ENCODE measurements around the gene CTSK. TPM values are rescaled to one million over a fixed set of nuclear protein-coding genes. Genes with fewer than 3 reads are reported as not detected.

Gene CTSK
- total RNA-seq, 1 experiment from 2014 or later, result 3.5 TPM

GRCh38 chr1:150778409-150778808 is 29.7 kb downstream of the CTSK start:
- H3K27ac ChIP-seq (ENCODE audit: low read depth, low read length), result no peak overlapping the region
- no peaks in the 10 kb centered on the region for H3K9me2 ChIP-seq (ENCODE audit: insufficient read depth)
- DNase-seq (ENCODE audit: low read depth, low spot score), result no peak
- no peak overlapping the region for H3K4me3 ChIP-seq (replicated peaks in 1 of 2; ENCODE audit: low read depth in 1 of 2, low read length in 2 of 2)
- RAD21 ChIA-PET (ENCODE audit: low non-redundant PET in 1 of 2, low total read pairs in 2 of 2, uncharacterized antibody in 2 of 2, unreplicated experiment in 2 of 2), result no interaction called here
- POLR2A ChIA-PET, result no interaction called here
- intact Hi-C loops (cut with micrococcal nuclease), result no loop called here
- H3K4me1 ChIP-seq (ENCODE audit: control insufficient read depth in 1 of 2, insufficient read depth in 2 of 2, low read length in 2 of 2), result no peaks in the 10 kb centered on the region
- ATAC-seq, result no peak
- no peaks in the 10 kb centered on the region for H3K79me2 ChIP-seq (ENCODE audit: insufficient read depth, low read length)
- H3K27me3 ChIP-seq (ENCODE audit: insufficient read depth, low read length), result no peaks in the 10 kb centered on the region
- no peaks in the 10 kb centered on the region for H4K20me1 ChIP-seq (ENCODE audit: insufficient read depth)
- no TSS peak for BruUV-seq (replicated peaks)
- no peak overlapping the region for H2AFZ ChIP-seq (ENCODE audit: low read depth, low read length, poor library complexity, severe bottlenecking)
- TF ChIP-seq SIN3A (IDR thresholded peaks at IDR 0.05; ENCODE audit: low read depth) (no peak), MAX (IDR thresholded peaks at IDR 0.05) (no peak), ZFX (IDR thresholded peaks at IDR 0.05) (no peak), EGR1 (IDR thresholded peaks at IDR 0.05; ENCODE audit: low read depth) (no peak), CBX3 (IDR thresholded peaks at IDR 0.05; ENCODE audit: low read depth) (no peak), ZNF274 (IDR thresholded peaks at IDR 0.05; ENCODE audit: low read depth, low read length) (no peak), POLR2A (IDR thresholded peaks at IDR 0.05; ENCODE audit: borderline replicate concordance, extremely low read depth, insufficient read depth, insufficient read length) (no peak), CTCF (IDR thresholded peaks at IDR 0.05 in 2 of 3, conservative IDR thresholded peaks at IDR 0.05 in 1 of 3; ENCODE audit: borderline replicate concordance in 1 of 3, insufficient read depth in 1 of 3, low read depth in 2 of 3, low read length in 2 of 3) (no peak), SRF (IDR thresholded peaks at IDR 0.05; ENCODE audit: low read depth) (no peak), EZH2 (IDR thresholded peaks at IDR 0.05) (no peak), RAD21 (IDR thresholded peaks at IDR 0.05; ENCODE audit: low read depth) (no peak), FOSL1 (IDR thresholded peaks at IDR 0.05; ENCODE audit: low read depth) (no peak), POLR2AphosphoS5 (IDR thresholded peaks at IDR 0.05; ENCODE audit: low read depth, low read length) (no peak), ELF1 (IDR thresholded peaks at IDR 0.05; ENCODE audit: borderline replicate concordance, low read depth) (no peak), JUND (IDR thresholded peaks at IDR 0.05) (no peak), SP1 (IDR thresholded peaks at IDR 0.05; ENCODE audit: low read depth) (no peak), EZH2phosphoT487 (IDR thresholded peaks at IDR 0.05; ENCODE audit: borderline replicate concordance) (no peak)
- TF ChIP-seq, protein P1, sequence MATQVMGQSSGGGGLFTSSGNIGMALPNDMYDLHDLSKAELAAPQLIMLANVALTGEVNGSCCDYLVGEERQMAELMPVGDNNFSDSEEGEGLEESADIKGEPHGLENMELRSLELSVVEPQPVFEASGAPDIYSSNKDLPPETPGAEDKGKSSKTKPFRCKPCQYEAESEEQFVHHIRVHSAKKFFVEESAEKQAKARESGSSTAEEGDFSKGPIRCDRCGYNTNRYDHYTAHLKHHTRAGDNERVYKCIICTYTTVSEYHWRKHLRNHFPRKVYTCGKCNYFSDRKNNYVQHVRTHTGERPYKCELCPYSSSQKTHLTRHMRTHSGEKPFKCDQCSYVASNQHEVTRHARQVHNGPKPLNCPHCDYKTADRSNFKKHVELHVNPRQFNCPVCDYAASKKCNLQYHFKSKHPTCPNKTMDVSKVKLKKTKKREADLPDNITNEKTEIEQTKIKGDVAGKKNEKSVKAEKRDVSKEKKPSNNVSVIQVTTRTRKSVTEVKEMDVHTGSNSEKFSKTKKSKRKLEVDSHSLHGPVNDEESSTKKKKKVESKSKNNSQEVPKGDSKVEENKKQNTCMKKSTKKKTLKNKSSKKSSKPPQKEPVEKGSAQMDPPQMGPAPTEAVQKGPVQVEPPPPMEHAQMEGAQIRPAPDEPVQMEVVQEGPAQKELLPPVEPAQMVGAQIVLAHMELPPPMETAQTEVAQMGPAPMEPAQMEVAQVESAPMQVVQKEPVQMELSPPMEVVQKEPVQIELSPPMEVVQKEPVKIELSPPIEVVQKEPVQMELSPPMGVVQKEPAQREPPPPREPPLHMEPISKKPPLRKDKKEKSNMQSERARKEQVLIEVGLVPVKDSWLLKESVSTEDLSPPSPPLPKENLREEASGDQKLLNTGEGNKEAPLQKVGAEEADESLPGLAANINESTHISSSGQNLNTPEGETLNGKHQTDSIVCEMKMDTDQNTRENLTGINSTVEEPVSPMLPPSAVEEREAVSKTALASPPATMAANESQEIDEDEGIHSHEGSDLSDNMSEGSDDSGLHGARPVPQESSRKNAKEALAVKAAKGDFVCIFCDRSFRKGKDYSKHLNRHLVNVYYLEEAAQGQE (IDR thresholded peaks at IDR 0.05; ENCODE audit: low read depth), result no peak
- no peaks in the 10 kb centered on the region for H3K9me3 ChIP-seq (ENCODE audit: control insufficient read depth in 1 of 2, insufficient read depth in 1 of 2, low read depth in 1 of 2, low read length in 2 of 2)
- no peak overlapping the region for H3K4me2 ChIP-seq (ENCODE audit: low read length)
- no peaks in the 10 kb centered on the region for H3K36me3 ChIP-seq (ENCODE audit: control insufficient read depth in 1 of 2, insufficient read depth in 2 of 2, low read length in 2 of 2)
- no peak overlapping the region for H3K9ac ChIP-seq (ENCODE audit: low read length)
- CTCF ChIA-PET, result interaction anchor here (0.6 kb wide), 1 partner anchor 239 kb away, joined by 3 read pairs; no protein-coding TSS in a partner anchor
